GM13976 (cell line): ENCODE measurements around the gene KIF6.
"Not testable (repeated sequence)": the region's sequence is repeated elsewhere in the genome, so short reads cannot be mapped to it uniquely, and the experiment has no call there.

Experiments
- DNase-seq: peaks from one replicate; pipeline ENCODE4 v3.0.0; 2012; ENCODE audit warnings: low spot score
- CTCF ChIP-seq: IDR thresholded peaks from 2 replicates; pipeline ENCODE4 v1.5.1; 2012; ENCODE audit warnings: borderline replicate concordance, mild to moderate bottlenecking; ENCODE audit not compliant: insufficient read depth; ENCODE audit errors: extremely low read depth, missing control alignments, control extremely low read depth
- in situ Hi-C: fragments of 300-500 bp; cut with MboI; formaldehyde crosslinking; loops from one replicate; pipeline ENCODE4 v1.12.0; 2022; ENCODE audit warnings: low sequenced_read_pairs, mixed read lengths, inconsistent platforms; ENCODE audit not compliant: unreplicated experiment

KIF6 gene

DNA sequence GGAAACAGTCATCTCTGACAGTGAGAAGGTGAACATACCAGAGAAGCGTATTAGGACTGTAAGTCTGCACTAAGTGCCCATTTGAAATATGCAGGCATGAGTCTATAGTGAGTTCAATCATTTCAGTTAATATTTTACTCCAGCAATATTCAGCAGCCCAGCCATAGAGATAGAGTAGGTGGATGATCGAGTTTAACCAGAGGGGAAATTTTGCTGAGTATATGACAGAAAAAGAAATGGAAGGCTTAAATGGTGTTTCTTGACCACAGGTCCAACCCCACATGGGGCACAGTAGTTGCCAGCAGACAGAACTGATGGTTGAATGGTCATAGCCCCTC, 39.8 kb downstream of the KIF6 start:
- TF ChIP-seq CTCF, result no peak
- no peak for DNase-seq
- in situ Hi-C loops, result no loop called here

- TF ChIP-seq CTCF, result no peak
- in situ Hi-C loops, result no loop called here
- DNase-seq, result no peak
Measured at GRCh38 chr6:39684790-39685488, 40.3 kb downstream of the KIF6 start.

- TF ChIP-seq CTCF, result no peak
- in situ Hi-C loops, result no loop called here
- no peak for DNase-seq
Measured at GRCh38 chr6:39681674-39682121, 43.5 kb downstream of the KIF6 start.

- no peak for TF ChIP-seq CTCF
- DNase-seq, result no peak
- in situ Hi-C loops, result no loop called here
Measured at GRCh38 chr6:39678914-39679313, 46.3 kb downstream of the KIF6 start.

DNA sequence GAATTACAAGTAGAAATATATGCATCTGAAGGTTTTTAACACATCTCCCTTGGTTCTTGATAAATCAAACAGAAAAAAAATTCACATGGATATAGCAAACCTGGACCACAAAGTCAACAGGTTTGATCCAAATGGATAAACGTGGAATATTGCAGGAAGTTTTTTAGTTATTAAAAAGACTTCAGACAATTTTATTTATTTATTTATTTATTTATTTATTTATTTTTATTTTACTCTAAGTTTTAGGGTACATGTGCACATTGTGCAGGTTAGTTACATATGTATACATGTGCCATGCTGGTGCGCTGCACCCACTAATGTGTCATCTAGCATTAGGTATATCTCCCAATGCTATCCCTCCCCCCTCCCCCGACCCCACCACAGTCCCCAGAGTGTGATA, 47.9 kb downstream of the KIF6 start:
- in situ Hi-C loops, result not testable (repeated sequence)

DNA sequence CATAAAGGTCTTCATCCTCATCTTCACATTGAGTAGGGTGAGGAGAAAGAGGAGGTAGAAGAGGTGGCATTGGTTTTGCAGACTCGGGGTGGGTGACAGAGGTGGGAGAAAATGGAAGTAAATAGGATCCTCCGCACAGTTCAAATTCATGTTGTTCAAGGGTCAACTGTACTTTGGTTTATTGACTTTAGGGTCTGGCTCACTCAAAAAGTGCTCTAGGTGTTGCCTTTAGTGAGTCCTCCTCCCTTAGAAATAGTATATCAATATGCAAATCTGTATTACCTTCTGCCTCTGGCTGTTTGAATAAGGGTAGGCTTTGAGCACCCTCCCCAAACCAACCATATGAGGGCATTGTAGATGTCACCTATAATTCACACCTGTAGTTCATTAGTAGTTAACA, 54.7 kb downstream of the KIF6 start:
- in situ Hi-C loops, result no loop called here
- TF ChIP-seq CTCF, result no peak
- no peak for DNase-seq

More for the DNA sequence above, 47.9 kb downstream of the KIF6 start:
- not testable (repeated sequence) for DNase-seq

- DNase-seq, result no peak
- TF ChIP-seq CTCF, result no peak
- in situ Hi-C loops, result no loop called here
Measured at GRCh38 chr6:39669973-39670342, 55.2 kb downstream of the KIF6 start.
